Endothelial cell (in vitro differentiated cells): ENCODE measurements around the gene SSBP3. TPM values are rescaled to one million over a fixed set of nuclear protein-coding genes. Genes with fewer than 3 reads are reported as not detected.

Experiments
- DNase-seq: peaks from one replicate; pipeline ENCODE4 v3.0.0; 2021; ENCODE audit warnings: low spot score
- H3K27ac Mint-ChIP-seq: one replicate; pipeline ENCODE4 v1.8.0; 2021; ENCODE audit warnings: mixed read lengths, inconsistent platforms; ENCODE audit not compliant: unreplicated experiment
- H3K27me3 Mint-ChIP-seq: one replicate; pipeline ENCODE4 v1.8.0; 2021; ENCODE audit warnings: mild to moderate bottlenecking, moderate library complexity, mixed read lengths, inconsistent platforms; ENCODE audit not compliant: unreplicated experiment
- H3K36me3 Mint-ChIP-seq: one replicate; pipeline ENCODE4 v1.8.0; 2021; ENCODE audit warnings: mild to moderate bottlenecking, low read depth, mixed read lengths, inconsistent platforms; ENCODE audit not compliant: unreplicated experiment
- H3K4me1 Mint-ChIP-seq: one replicate; pipeline ENCODE4 v1.8.0; 2021; ENCODE audit warnings: mild to moderate bottlenecking, mixed read lengths, inconsistent platforms; ENCODE audit not compliant: unreplicated experiment
- H3K4me3 Mint-ChIP-seq: one replicate; pipeline ENCODE4 v1.8.0; 2021; ENCODE audit warnings: mild to moderate bottlenecking, mixed read lengths, inconsistent platforms; ENCODE audit not compliant: unreplicated experiment
- H3K9me3 Mint-ChIP-seq: one replicate; pipeline ENCODE4 v1.8.0; 2021; ENCODE audit warnings: mixed read lengths, inconsistent platforms; ENCODE audit not compliant: unreplicated experiment
- total RNA-seq: library from RNA; stranded (reverse); fragmentation: NEBNext Ultra II Directional; extraction: Animal tissue kit (Norgen Biotek cat#: 25700); gene quantifications from one replicate; pipeline ENCODE4 v1.2.1, GENCODE V29; 2021; ENCODE audit not compliant: unreplicated experiment
- TF ChIP-seq, protein P1 (sequence below): fragments of 200-600 bp; sonication (generic); IDR thresholded peaks from one replicate; pipeline ENCODE4 v1.5.0; 2021; ENCODE audit warnings: antibody characterized with exemption; ENCODE audit not compliant: unreplicated experiment

The SSBP3 gene
- total RNA-seq, 1 donor from 2014 or later, result 142 TPM

GRCh38 chr1:54309631-54310366 lies 96.4 kb downstream of the SSBP3 start:
- TF ChIP-seq, protein P1, sequence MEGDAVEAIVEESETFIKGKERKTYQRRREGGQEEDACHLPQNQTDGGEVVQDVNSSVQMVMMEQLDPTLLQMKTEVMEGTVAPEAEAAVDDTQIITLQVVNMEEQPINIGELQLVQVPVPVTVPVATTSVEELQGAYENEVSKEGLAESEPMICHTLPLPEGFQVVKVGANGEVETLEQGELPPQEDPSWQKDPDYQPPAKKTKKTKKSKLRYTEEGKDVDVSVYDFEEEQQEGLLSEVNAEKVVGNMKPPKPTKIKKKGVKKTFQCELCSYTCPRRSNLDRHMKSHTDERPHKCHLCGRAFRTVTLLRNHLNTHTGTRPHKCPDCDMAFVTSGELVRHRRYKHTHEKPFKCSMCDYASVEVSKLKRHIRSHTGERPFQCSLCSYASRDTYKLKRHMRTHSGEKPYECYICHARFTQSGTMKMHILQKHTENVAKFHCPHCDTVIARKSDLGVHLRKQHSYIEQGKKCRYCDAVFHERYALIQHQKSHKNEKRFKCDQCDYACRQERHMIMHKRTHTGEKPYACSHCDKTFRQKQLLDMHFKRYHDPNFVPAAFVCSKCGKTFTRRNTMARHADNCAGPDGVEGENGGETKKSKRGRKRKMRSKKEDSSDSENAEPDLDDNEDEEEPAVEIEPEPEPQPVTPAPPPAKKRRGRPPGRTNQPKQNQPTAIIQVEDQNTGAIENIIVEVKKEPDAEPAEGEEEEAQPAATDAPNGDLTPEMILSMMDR, result no peak
- no peaks in the 10 kb centered on the region for H3K9me3 Mint-ChIP-seq
- no peak overlapping the region for H3K4me3 Mint-ChIP-seq
- peaks cover 67% of the 10 kb centered on the region for H3K4me1 Mint-ChIP-seq
- peaks cover 4% of the 10 kb centered on the region for H3K36me3 Mint-ChIP-seq
- H3K27me3 Mint-ChIP-seq, result peaks cover 4% of the 10 kb centered on the region
- no peak for DNase-seq
- peak overlapping the region; percentile 11 for H3K27ac Mint-ChIP-seq

DNA sequence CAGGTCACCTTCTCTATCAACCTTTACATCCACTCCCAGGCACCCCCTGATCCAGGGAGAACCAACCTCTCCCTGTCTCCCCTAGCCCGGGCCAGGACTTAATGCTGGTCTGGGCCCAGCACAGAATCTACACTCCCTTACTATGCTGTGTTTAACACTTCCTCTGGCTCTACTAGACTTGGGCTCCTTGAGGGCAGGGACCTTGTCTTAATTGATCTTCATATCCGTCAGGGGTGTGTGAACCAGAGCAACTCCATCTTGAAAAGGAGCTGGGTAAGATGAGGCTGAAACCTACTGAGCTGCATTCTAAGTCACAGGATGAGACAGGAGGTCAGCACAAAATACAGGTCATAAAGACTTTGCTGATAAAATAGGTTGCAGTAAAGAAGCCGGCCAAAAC lies 98.9 kb downstream of the SSBP3 start:
- no peaks in the 10 kb centered on the region for H3K9me3 Mint-ChIP-seq
- H3K36me3 Mint-ChIP-seq, result peaks cover 4% of the 10 kb centered on the region
- peaks cover 58% of the 10 kb centered on the region for H3K4me1 Mint-ChIP-seq
- peak overlapping the region; percentile 77 for H3K27ac Mint-ChIP-seq
- H3K27me3 Mint-ChIP-seq, result peaks cover 6% of the 10 kb centered on the region
- no peak overlapping the region for H3K4me3 Mint-ChIP-seq
- TF ChIP-seq, protein P1, result no peak
- no peak for DNase-seq

DNA sequence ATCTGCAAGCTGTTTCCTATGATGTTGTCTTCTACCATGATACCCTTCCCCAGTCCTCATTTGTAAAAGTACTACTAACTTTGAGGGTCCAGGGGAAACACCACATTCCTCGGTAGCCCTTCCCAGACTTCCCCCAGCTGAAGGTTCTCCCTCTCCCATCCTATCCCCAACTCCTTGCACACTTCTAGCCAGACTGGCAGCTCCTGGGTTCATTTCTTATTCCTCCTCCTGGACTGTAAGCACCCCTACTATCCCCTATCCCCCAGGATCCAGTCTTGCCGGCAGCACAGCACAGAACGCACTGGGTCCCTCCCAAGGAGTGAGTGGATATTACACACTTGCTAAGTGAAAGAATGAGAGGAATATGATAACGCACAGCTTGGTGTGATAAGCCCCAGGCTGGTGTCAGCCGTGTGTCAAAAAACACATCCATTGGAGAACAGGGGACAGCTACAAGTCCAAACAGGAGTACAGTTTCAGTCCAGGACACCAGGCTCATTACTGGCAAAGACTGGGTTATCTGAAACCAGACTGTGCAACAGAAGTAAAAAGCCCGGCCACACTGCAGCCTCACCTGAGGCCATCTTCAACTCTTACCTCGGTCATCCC lies 100.2 kb downstream of the SSBP3 start:
- Mint-ChIP-seq H3K4me3 (no peak overlapping the region), H3K27me3 (peaks cover 8% of the 10 kb centered on the region), H3K36me3 (peaks cover 4% of the 10 kb centered on the region), H3K9me3 (no peaks in the 10 kb centered on the region), H3K4me1 (peaks cover 57% of the 10 kb centered on the region), H3K27ac (peak overlapping the region; percentile 66)
- TF ChIP-seq, protein P1, result no peak
- DNase-seq, result no peak

DNA sequence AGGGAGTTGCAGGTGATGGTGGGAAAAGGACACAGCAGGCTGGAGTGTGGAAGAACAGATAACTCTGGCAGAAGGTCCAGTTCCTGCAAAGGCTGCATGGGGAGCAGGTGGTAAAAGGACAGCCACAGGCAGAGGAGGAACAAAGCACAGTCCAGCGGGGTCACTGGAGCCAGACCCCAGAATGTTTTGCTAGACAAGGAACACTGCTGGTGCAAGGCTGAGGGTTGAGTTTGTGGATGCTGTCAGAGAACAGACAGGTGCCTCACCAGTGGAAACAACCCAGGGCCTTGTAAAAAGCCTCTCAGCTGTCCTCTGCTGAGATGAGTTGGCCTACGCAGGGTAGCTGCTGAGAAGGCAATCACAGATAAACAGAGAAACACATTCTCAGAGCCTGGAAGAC lies 101.7 kb downstream of the SSBP3 start:
- no peaks in the 10 kb centered on the region for H3K9me3 Mint-ChIP-seq
- no peak overlapping the region for H3K27ac Mint-ChIP-seq
- H3K27me3 Mint-ChIP-seq, result peaks cover 9% of the 10 kb centered on the region

More for the DNA sequence above, 101.7 kb downstream of the SSBP3 start:
- H3K36me3 Mint-ChIP-seq, result peaks cover 4% of the 10 kb centered on the region
- DNase-seq, result no peak
- peaks cover 49% of the 10 kb centered on the region for H3K4me1 Mint-ChIP-seq
- TF ChIP-seq, protein P1, result no peak
- no peak overlapping the region for H3K4me3 Mint-ChIP-seq
